Measurements from ENCODE around the gene MAD1L1. TPM values are rescaled to one million over a fixed set of nuclear protein-coding genes. Genes with fewer than 3 reads are reported as not detected.

MAD1L1 gene
- total RNA-seq, 2 experiments from 2014 or later = 58.3 to 65.3 TPM

DNA sequence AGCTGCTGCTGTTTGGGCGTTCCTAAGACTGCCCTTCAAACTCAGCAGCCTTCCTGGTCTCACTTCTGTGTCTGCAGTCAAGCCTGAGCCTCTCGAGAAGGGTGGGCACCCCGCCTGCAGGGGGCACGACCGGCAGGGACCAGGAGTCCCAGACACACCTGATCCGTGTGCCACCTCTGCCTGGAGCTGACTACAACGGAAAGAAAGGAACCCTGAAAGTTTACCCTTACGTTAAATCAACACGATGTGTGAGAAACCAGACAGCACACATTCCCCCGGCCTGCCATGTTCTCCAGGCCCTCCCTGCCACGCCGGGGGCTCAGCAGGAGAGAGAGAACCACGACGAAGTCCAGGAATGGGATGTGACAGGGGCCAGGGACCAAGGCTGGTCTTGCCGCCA is 5.0 kb downstream of the MAD1L1 start:
- ChIA-PET CTCF (ENCODE audit: unreplicated experiment) (no interaction called here), POLR2A (no interaction called here)
- Histone ChIP-seq H3K9me2 (ENCODE audit: insufficient read depth, low read length) (no peaks in the 10 kb centered on the region), H4K20me1 (ENCODE audit: insufficient read depth, low read length) (no peaks in the 10 kb centered on the region; the same call in 1 of the 2 replicates), H3K27ac (ENCODE audit: low read depth, low read length, poor library complexity, severe bottlenecking) (no peak overlapping the region), H3K4me1 (ENCODE audit: insufficient read depth, low read length, poor library complexity, severe bottlenecking) (peaks cover 12% of the 10 kb centered on the region), H3K79me2 (ENCODE audit: insufficient read depth, low read depth, low read length) (peaks cover 26% of the 10 kb centered on the region), H3K9me3 (ENCODE audit: low read length) (no peaks in the 10 kb centered on the region), H3K36me3 (ENCODE audit: insufficient read depth, low read length) (peaks cover 66% of the 10 kb centered on the region), H3K4me3 (ENCODE audit: low read depth, low read length, poor library complexity, severe bottlenecking) (no peak overlapping the region), H3K4me2 (ENCODE audit: low read length) (no peak overlapping the region), H2AFZ (ENCODE audit: low read length) (no peak overlapping the region)
- TF ChIP-seq, protein P1, sequence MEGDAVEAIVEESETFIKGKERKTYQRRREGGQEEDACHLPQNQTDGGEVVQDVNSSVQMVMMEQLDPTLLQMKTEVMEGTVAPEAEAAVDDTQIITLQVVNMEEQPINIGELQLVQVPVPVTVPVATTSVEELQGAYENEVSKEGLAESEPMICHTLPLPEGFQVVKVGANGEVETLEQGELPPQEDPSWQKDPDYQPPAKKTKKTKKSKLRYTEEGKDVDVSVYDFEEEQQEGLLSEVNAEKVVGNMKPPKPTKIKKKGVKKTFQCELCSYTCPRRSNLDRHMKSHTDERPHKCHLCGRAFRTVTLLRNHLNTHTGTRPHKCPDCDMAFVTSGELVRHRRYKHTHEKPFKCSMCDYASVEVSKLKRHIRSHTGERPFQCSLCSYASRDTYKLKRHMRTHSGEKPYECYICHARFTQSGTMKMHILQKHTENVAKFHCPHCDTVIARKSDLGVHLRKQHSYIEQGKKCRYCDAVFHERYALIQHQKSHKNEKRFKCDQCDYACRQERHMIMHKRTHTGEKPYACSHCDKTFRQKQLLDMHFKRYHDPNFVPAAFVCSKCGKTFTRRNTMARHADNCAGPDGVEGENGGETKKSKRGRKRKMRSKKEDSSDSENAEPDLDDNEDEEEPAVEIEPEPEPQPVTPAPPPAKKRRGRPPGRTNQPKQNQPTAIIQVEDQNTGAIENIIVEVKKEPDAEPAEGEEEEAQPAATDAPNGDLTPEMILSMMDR (conservative IDR thresholded peaks at IDR 0.05; ENCODE audit: low read length) = no peak
- no peak for TF ChIP-seq EZH2phosphoT487 (IDR thresholded peaks at IDR 0.05; ENCODE audit: borderline replicate concordance, low read depth, low read length)
- DNase-seq (ENCODE audit: low spot score) = no peak
- BruUV-seq (replicated peaks) = no TSS peak
- intact Hi-C loops (cut with micrococcal nuclease; ENCODE audit: unreplicated experiment) = no loop called here

DNA sequence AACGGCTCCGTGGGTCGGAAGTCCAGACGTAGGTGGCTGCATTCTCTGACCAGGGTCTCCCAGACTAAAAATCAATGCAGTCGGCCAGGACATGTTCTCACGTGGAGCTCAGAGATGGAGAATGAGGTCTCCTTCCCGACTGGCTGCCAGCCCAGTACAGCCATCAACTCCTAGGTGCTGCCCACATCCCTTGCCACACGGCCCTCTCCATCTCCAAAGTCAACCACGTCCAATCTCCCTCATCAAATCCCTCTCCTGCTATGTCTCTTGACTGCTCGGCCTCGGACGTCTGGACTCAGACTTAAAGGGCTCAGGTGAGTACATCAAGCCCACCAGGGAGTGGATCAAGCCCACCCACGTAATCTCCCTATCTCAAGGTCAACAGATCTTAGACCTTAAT is 6.9 kb downstream of the MAD1L1 start:
- DNase-seq (ENCODE audit: low spot score) = no peak
- no peak overlapping the region for H3K27ac ChIP-seq (ENCODE audit: low read depth, low read length, poor library complexity, severe bottlenecking)
- H3K36me3 ChIP-seq (ENCODE audit: insufficient read depth, low read length) = peaks cover 84% of the 10 kb centered on the region
- peaks cover 2% of the 10 kb centered on the region for H3K4me1 ChIP-seq (ENCODE audit: insufficient read depth, low read length, poor library complexity, severe bottlenecking)
- H4K20me1 ChIP-seq (ENCODE audit: insufficient read depth, low read length) = no peaks in the 10 kb centered on the region
- no peak overlapping the region for H3K4me2 ChIP-seq (ENCODE audit: low read length)
- no peak overlapping the region for H3K4me3 ChIP-seq (ENCODE audit: low read depth, low read length, poor library complexity, severe bottlenecking)
- H3K79me2 ChIP-seq (ENCODE audit: insufficient read depth, low read depth, low read length) = peaks cover 9% of the 10 kb centered on the region
- H2AFZ ChIP-seq (ENCODE audit: low read length) = no peak overlapping the region
- BruUV-seq (replicated peaks) = no TSS peak
- TF ChIP-seq, protein P1 (conservative IDR thresholded peaks at IDR 0.05; ENCODE audit: low read length) = no peak
- no peak for TF ChIP-seq EZH2phosphoT487 (IDR thresholded peaks at IDR 0.05; ENCODE audit: borderline replicate concordance, low read depth, low read length)
- POLR2A ChIA-PET = interaction anchor here (0.5 kb wide), 1 partner anchor 1501 kb away, joined by 3 read pairs; no protein-coding TSS in a partner anchor
- H3K9me2 ChIP-seq (ENCODE audit: insufficient read depth, low read length) = no peaks in the 10 kb centered on the region
- CTCF ChIA-PET (ENCODE audit: unreplicated experiment) = no interaction called here
- intact Hi-C loops (cut with micrococcal nuclease; ENCODE audit: unreplicated experiment) = no loop called here
- H3K9me3 ChIP-seq (ENCODE audit: low read length) = no peaks in the 10 kb centered on the region

DNA sequence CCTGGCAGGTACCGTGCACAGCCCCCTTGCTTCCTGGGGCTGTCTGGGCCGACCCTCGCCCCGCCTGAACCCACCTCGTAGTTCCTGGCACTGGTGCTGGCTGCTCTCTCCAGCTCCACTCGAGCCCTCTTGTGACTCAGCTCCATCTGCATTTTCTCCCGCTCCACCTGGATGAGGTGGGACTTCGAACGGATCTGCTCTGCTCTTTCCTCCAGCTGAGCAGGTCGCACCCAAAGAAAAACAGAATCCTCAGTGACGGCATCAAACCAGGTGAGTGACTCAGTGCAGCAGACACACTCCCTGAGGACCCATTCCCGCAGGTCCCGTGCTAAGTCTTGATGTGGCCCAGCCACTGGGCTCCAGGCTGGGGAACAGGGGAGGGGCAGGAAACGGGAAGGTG is 7.4 kb downstream of the MAD1L1 start:
- Histone ChIP-seq H3K36me3 (ENCODE audit: insufficient read depth, low read length) (peaks cover 84% of the 10 kb centered on the region), H3K9me3 (ENCODE audit: low read length) (no peaks in the 10 kb centered on the region), H3K79me2 (ENCODE audit: insufficient read depth, low read depth, low read length) (peaks cover 4% of the 10 kb centered on the region; the same call in 1 of the 2 replicates), H3K9me2 (ENCODE audit: insufficient read depth, low read length) (no peaks in the 10 kb centered on the region), H3K4me3 (ENCODE audit: low read depth, low read length, poor library complexity, severe bottlenecking) (no peak overlapping the region), H3K4me2 (ENCODE audit: low read length) (no peak overlapping the region), H4K20me1 (ENCODE audit: insufficient read depth, low read length) (no peaks in the 10 kb centered on the region), H3K27ac (ENCODE audit: low read depth, low read length, poor library complexity, severe bottlenecking) (no peak overlapping the region), H3K4me1 (ENCODE audit: insufficient read depth, low read length, poor library complexity, severe bottlenecking) (no peaks in the 10 kb centered on the region), H2AFZ (ENCODE audit: low read length) (no peak overlapping the region)
- POLR2A ChIA-PET = no interaction called here
- TF ChIP-seq EZH2phosphoT487 (IDR thresholded peaks at IDR 0.05; ENCODE audit: borderline replicate concordance, low read depth, low read length) = no peak
- TF ChIP-seq, protein P1 (conservative IDR thresholded peaks at IDR 0.05; ENCODE audit: low read length) = no peak
- intact Hi-C loops (cut with micrococcal nuclease; ENCODE audit: unreplicated experiment) = no loop called here
- DNase-seq (ENCODE audit: low spot score) = no peak
- no TSS peak for BruUV-seq (replicated peaks)
- CTCF ChIA-PET (ENCODE audit: unreplicated experiment) = no interaction called here

All from OCI-LY7 (cell line).